Mononuclear cell (primary cell): ENCODE data around the gene WWTR1. TPM values are rescaled to one million over a fixed set of nuclear protein-coding genes. Genes with fewer than 3 reads are reported as not detected.

Experiments used
- H3K27me3 ChIP-seq: 2 replicates; pipeline ENCODE4 v1.6.0; 2011; ENCODE audit warnings: low read length, control low read depth; ENCODE audit not compliant: insufficient read depth
- H3K4me1 ChIP-seq: 2 replicates; pipeline ENCODE4 v1.5.1; 2011; ENCODE audit warnings: mild to moderate bottlenecking, low read length, control low read depth; ENCODE audit not compliant: insufficient read depth
- H3K4me3 ChIP-seq: 2 replicates; pipeline ENCODE4 v1.5.1; 2011; ENCODE audit warnings: mild to moderate bottlenecking, low read length, moderate library complexity
- H3K9me3 ChIP-seq: 2 replicates; pipeline ENCODE4 v1.5.1; 2011; ENCODE audit warnings: low read depth, mild to moderate bottlenecking, control low read depth, low read length
- total RNA-seq: library from RNA; depleted of rRNA; stranded (reverse); fragments of >200 nt; gene quantifications from one replicate; pipeline ENCODE4 v1.2.3, GENCODE V29; 2012

Gene WWTR1
- 0.31 TPM for total RNA-seq

- Histone ChIP-seq H3K4me1 (peaks cover 22% of the 10 kb centered on the region), H3K27me3 (peaks cover 74% of the 10 kb centered on the region), H3K4me3 (peak within 1 kb of the TSS; percentile 39), H3K9me3 (no peaks in the 10 kb centered on the region)
Observed at GRCh38 chr3:149657926-149658743, at the start of gene WWTR1. Gene WWTR1 (minus strand): TSS chr3:149658025. CDS start chr3:149657306, 719 bp downstream.

GRCh38 chr3:149706905-149707304, 49.1 kb upstream of the WWTR1 start:
- Histone ChIP-seq H3K27me3 (no peaks in the 10 kb centered on the region), H3K4me1 (no peaks in the 10 kb centered on the region), H3K9me3 (no peaks in the 10 kb centered on the region), H3K4me3 (no peak overlapping the region)

GRCh38 chr3:149705416-149705815, 47.6 kb upstream of the WWTR1 start:
- H3K9me3 ChIP-seq = no peaks in the 10 kb centered on the region
- H3K4me3 ChIP-seq = no peak overlapping the region
- H3K4me1 ChIP-seq = no peaks in the 10 kb centered on the region
- H3K27me3 ChIP-seq = no peaks in the 10 kb centered on the region

GRCh38 chr3:149703466-149703865, 45.6 kb upstream of the WWTR1 start:
- Histone ChIP-seq H3K9me3 (no peaks in the 10 kb centered on the region), H3K4me3 (no peak overlapping the region)

GRCh38 chr3:149702691-149703441, 45.0 kb upstream of the WWTR1 start:
- Histone ChIP-seq H3K4me3 (no peak overlapping the region), H3K4me1 (no peaks in the 10 kb centered on the region), H3K9me3 (no peaks in the 10 kb centered on the region), H3K27me3 (no peaks in the 10 kb centered on the region)

More at GRCh38 chr3:149703466-149703865, 45.6 kb upstream of the WWTR1 start:
- Histone ChIP-seq H3K27me3 (no peaks in the 10 kb centered on the region), H3K4me1 (no peaks in the 10 kb centered on the region)

- H3K4me3 ChIP-seq = no peak overlapping the region
- H3K4me1 ChIP-seq = no peaks in the 10 kb centered on the region
- no peaks in the 10 kb centered on the region for H3K9me3 ChIP-seq
- no peaks in the 10 kb centered on the region for H3K27me3 ChIP-seq
Observed at GRCh38 chr3:149701977-149702350, 44.1 kb upstream of the WWTR1 start.

- Histone ChIP-seq H3K4me3 (peak overlapping the region; percentile 14), H3K27me3 (no peaks in the 10 kb centered on the region), H3K4me1 (no peaks in the 10 kb centered on the region), H3K9me3 (no peaks in the 10 kb centered on the region)
Observed at GRCh38 chr3:149701206-149701976, 43.6 kb upstream of the WWTR1 start.

- no peaks in the 10 kb centered on the region for H3K4me1 ChIP-seq
- peaks cover 8% of the 10 kb centered on the region for H3K27me3 ChIP-seq
- no peaks in the 10 kb centered on the region for H3K9me3 ChIP-seq
- H3K4me3 ChIP-seq = no peak overlapping the region
Observed at GRCh38 chr3:149688122-149688757, 30.4 kb upstream of the WWTR1 start.

- peaks cover 11% of the 10 kb centered on the region for H3K27me3 ChIP-seq
- no peak overlapping the region for H3K4me3 ChIP-seq
- H3K9me3 ChIP-seq = no peaks in the 10 kb centered on the region
- no peaks in the 10 kb centered on the region for H3K4me1 ChIP-seq
Observed at GRCh38 chr3:149686996-149687395, 29.2 kb upstream of the WWTR1 start.

- no peaks in the 10 kb centered on the region for H3K9me3 ChIP-seq
- H3K27me3 ChIP-seq = peaks cover 3% of the 10 kb centered on the region
- no peaks in the 10 kb centered on the region for H3K4me1 ChIP-seq
- no peak overlapping the region for H3K4me3 ChIP-seq
Observed at GRCh38 chr3:149678351-149678950, 20.6 kb upstream of the WWTR1 start.

- H3K4me3 ChIP-seq = no peak overlapping the region
- peaks cover 5% of the 10 kb centered on the region for H3K27me3 ChIP-seq
- H3K4me1 ChIP-seq = no peaks in the 10 kb centered on the region
- no peaks in the 10 kb centered on the region for H3K9me3 ChIP-seq
Observed at GRCh38 chr3:149673393-149673792, 15.6 kb upstream of the WWTR1 start.

- Histone ChIP-seq H3K4me1 (no peaks in the 10 kb centered on the region), H3K9me3 (no peaks in the 10 kb centered on the region), H3K4me3 (no peak overlapping the region), H3K27me3 (peaks cover 19% of the 10 kb centered on the region)
Observed at GRCh38 chr3:149670742-149671492, 13.1 kb upstream of the WWTR1 start.

GRCh38 chr3:149667576-149667975, 9.8 kb upstream of the WWTR1 start:
- H3K4me3 ChIP-seq = no peak overlapping the region
- H3K27me3 ChIP-seq = peaks cover 26% of the 10 kb centered on the region
- H3K4me1 ChIP-seq = no peaks in the 10 kb centered on the region
- H3K9me3 ChIP-seq = no peaks in the 10 kb centered on the region

GRCh38 chr3:149663966-149664365, 6.1 kb upstream of the WWTR1 start:
- Histone ChIP-seq H3K4me1 (peaks cover 1% of the 10 kb centered on the region), H3K9me3 (no peaks in the 10 kb centered on the region), H3K27me3 (peaks cover 47% of the 10 kb centered on the region), H3K4me3 (no peak overlapping the region)
